SK-N-SH (cell line): ENCODE data around the gene CUX1.

Experiments used
- CTCF ChIP-seq: fragments of 200-600 bp; sonication (generic); IDR thresholded peaks from 2 replicates; pipeline ENCODE4 v1.6.1; 2017; ENCODE audit warnings: antibody characterized with exemption, mild to moderate bottlenecking, moderate library complexity
- FOSL2 ChIP-seq: IDR thresholded peaks from 2 replicates; pipeline ENCODE4 v1.4.0; 2012; ENCODE audit warnings: low read depth, mild to moderate bottlenecking, moderate library complexity, borderline replicate concordance
- GATA2 ChIP-seq: sonication (generic); formaldehyde crosslinking; IDR thresholded peaks from 2 replicates; pipeline ENCODE4 v1.5.0; 2020; ENCODE audit warnings: mild to moderate bottlenecking, missing genetic modification reagents
- MEF2A ChIP-seq: IDR thresholded peaks from 2 replicates; pipeline ENCODE4 v1.4.0; 2012; ENCODE audit warnings: low read depth, borderline replicate concordance
- NRF1 ChIP-seq: IDR thresholded peaks from 2 replicates; pipeline ENCODE4 v1.6.1; 2012; ENCODE audit warnings: low read depth, mild to moderate bottlenecking, low read length
- POLR2AphosphoS5 ChIP-seq: IDR thresholded peaks from 2 replicates; pipeline ENCODE4 v1.6.1; 2012; ENCODE audit warnings: low read depth, low read length
- TF ChIP-seq, protein P1 (sequence below): IDR thresholded peaks from 2 replicates; pipeline ENCODE4 v1.6.1; 2012; ENCODE audit warnings: mild to moderate bottlenecking, low read depth, low read length, moderate library complexity
- TF ChIP-seq, protein P2 (sequence below): IDR thresholded peaks from 2 replicates; pipeline ENCODE4 v1.4.0; 2012; ENCODE audit warnings: low read depth

- no peak for TF ChIP-seq CTCF
- TF ChIP-seq NRF1, result no peak
- no peak for TF ChIP-seq FOSL2
- no peak for TF ChIP-seq MEF2A
- TF ChIP-seq, protein P1, sequence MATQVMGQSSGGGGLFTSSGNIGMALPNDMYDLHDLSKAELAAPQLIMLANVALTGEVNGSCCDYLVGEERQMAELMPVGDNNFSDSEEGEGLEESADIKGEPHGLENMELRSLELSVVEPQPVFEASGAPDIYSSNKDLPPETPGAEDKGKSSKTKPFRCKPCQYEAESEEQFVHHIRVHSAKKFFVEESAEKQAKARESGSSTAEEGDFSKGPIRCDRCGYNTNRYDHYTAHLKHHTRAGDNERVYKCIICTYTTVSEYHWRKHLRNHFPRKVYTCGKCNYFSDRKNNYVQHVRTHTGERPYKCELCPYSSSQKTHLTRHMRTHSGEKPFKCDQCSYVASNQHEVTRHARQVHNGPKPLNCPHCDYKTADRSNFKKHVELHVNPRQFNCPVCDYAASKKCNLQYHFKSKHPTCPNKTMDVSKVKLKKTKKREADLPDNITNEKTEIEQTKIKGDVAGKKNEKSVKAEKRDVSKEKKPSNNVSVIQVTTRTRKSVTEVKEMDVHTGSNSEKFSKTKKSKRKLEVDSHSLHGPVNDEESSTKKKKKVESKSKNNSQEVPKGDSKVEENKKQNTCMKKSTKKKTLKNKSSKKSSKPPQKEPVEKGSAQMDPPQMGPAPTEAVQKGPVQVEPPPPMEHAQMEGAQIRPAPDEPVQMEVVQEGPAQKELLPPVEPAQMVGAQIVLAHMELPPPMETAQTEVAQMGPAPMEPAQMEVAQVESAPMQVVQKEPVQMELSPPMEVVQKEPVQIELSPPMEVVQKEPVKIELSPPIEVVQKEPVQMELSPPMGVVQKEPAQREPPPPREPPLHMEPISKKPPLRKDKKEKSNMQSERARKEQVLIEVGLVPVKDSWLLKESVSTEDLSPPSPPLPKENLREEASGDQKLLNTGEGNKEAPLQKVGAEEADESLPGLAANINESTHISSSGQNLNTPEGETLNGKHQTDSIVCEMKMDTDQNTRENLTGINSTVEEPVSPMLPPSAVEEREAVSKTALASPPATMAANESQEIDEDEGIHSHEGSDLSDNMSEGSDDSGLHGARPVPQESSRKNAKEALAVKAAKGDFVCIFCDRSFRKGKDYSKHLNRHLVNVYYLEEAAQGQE, result no peak
- TF ChIP-seq GATA2, result no peak
- TF ChIP-seq, protein P2, sequence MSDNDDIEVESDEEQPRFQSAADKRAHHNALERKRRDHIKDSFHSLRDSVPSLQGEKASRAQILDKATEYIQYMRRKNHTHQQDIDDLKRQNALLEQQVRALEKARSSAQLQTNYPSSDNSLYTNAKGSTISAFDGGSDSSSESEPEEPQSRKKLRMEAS, result no peak
- no peak for TF ChIP-seq POLR2AphosphoS5
These were observed 29.6 kb upstream of the CUX1 start for GRCh38 chr7:101787864-101788263.
